ENCODE results near the gene NAE1.
"Not testable (repeated sequence)": the region's sequence is repeated elsewhere in the genome, so short reads cannot be mapped to it uniquely, and the experiment has no call there.

Gene NAE1

GRCh38 chr16:66830422-66831404 is at the start of gene NAE1:
Gene NAE1 (minus strand): TSS chr16:66830976. CDS start chr16:66830899, 77 bp downstream.
- in situ Hi-C loops (cut with HindIII; ENCODE audit: low sequenced_read_pairs): no loop called here

- in situ Hi-C loops (cut with HindIII; ENCODE audit: low sequenced_read_pairs): no loop called here
Measured at GRCh38 chr16:66878067-66878466, 47.3 kb upstream of the NAE1 start.

- in situ Hi-C loops (cut with HindIII; ENCODE audit: low sequenced_read_pairs): no loop called here
Measured at GRCh38 chr16:66874079-66874775, 43.5 kb upstream of the NAE1 start.

GRCh38 chr16:66873685-66874055 is 42.9 kb upstream of the NAE1 start:
- in situ Hi-C loops (cut with HindIII; ENCODE audit: low sequenced_read_pairs): no loop called here

GRCh38 chr16:66872943-66873684 is 42.3 kb upstream of the NAE1 start:
- in situ Hi-C loops (cut with HindIII; ENCODE audit: low sequenced_read_pairs): no loop called here

- in situ Hi-C loops (cut with HindIII; ENCODE audit: low sequenced_read_pairs): no loop called here
Measured at GRCh38 chr16:66872559-66872942, 41.8 kb upstream of the NAE1 start.

GRCh38 chr16:66871840-66872239 is 41.1 kb upstream of the NAE1 start:
- in situ Hi-C loops (cut with HindIII; ENCODE audit: low sequenced_read_pairs): no loop called here

GRCh38 chr16:66871363-66871762 is 40.6 kb upstream of the NAE1 start:
- in situ Hi-C loops (cut with HindIII; ENCODE audit: low sequenced_read_pairs): not testable (repeated sequence)

- in situ Hi-C loops (cut with HindIII; ENCODE audit: low sequenced_read_pairs): no loop called here
Measured at GRCh38 chr16:66869424-66869823, 38.6 kb upstream of the NAE1 start.

GRCh38 chr16:66863707-66864106 is 32.9 kb upstream of the NAE1 start:
- in situ Hi-C loops (cut with HindIII; ENCODE audit: low sequenced_read_pairs): no loop called here

- in situ Hi-C loops (cut with HindIII; ENCODE audit: low sequenced_read_pairs): no loop called here
Measured at GRCh38 chr16:66862023-66862520, 31.3 kb upstream of the NAE1 start.

- in situ Hi-C loops (cut with HindIII; ENCODE audit: low sequenced_read_pairs): no loop called here
Measured at GRCh38 chr16:66859397-66860068, 28.8 kb upstream of the NAE1 start.

GRCh38 chr16:66858740-66859396 is 28.1 kb upstream of the NAE1 start:
- in situ Hi-C loops (cut with HindIII; ENCODE audit: low sequenced_read_pairs): no loop called here

- in situ Hi-C loops (cut with HindIII; ENCODE audit: low sequenced_read_pairs): no loop called here
Measured at GRCh38 chr16:66857437-66857836, 26.7 kb upstream of the NAE1 start.

- in situ Hi-C loops (cut with HindIII; ENCODE audit: low sequenced_read_pairs): no loop called here
Measured at GRCh38 chr16:66856801-66857200, 26.0 kb upstream of the NAE1 start.

- in situ Hi-C loops (cut with HindIII; ENCODE audit: low sequenced_read_pairs): no loop called here
Measured at GRCh38 chr16:66856184-66856730, 25.5 kb upstream of the NAE1 start.

GRCh38 chr16:66853261-66854139 is 22.7 kb upstream of the NAE1 start:
- in situ Hi-C loops (cut with HindIII; ENCODE audit: low sequenced_read_pairs): no loop called here

- in situ Hi-C loops (cut with HindIII; ENCODE audit: low sequenced_read_pairs): no loop called here
Measured at GRCh38 chr16:66851166-66851964, 20.6 kb upstream of the NAE1 start.

Measured in endothelial cell of hepatic sinusoid (primary cell).